HG03108 (cell line): Measurements from ENCODE around the gene TRIM66.

Experiments used
- ATAC-seq: cut with Tn5 transposase; IDR thresholded peaks from one replicate; pipeline ENCODE4 v1.9.1; 2021; ENCODE audit warnings: moderate library complexity; ENCODE audit not compliant: unreplicated experiment

Gene TRIM66, protein sequence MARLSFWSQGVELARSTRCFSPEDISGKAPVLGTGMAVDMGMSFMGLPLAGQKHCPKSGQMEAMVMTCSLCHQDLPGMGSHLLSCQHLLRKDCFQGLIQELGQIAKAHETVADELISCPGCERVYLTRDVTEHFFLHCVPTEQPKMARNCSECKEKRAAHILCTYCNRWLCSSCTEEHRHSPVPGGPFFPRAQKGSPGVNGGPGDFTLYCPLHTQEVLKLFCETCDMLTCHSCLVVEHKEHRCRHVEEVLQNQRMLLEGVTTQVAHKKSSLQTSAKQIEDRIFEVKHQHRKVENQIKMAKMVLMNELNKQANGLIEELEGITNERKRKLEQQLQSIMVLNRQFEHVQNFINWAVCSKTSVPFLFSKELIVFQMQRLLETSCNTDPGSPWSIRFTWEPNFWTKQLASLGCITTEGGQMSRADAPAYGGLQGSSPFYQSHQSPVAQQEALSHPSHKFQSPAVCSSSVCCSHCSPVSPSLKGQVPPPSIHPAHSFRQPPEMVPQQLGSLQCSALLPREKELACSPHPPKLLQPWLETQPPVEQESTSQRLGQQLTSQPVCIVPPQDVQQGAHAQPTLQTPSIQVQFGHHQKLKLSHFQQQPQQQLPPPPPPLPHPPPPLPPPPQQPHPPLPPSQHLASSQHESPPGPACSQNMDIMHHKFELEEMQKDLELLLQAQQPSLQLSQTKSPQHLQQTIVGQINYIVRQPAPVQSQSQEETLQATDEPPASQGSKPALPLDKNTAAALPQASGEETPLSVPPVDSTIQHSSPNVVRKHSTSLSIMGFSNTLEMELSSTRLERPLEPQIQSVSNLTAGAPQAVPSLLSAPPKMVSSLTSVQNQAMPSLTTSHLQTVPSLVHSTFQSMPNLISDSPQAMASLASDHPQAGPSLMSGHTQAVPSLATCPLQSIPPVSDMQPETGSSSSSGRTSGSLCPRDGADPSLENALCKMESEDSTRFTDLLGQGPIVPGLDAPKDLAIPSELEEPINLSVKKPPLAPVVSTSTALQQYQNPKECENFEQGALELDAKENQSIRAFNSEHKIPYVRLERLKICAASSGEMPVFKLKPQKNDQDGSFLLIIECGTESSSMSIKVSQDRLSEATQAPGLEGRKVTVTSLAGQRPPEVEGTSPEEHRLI (N-terminal part only)

DNA sequence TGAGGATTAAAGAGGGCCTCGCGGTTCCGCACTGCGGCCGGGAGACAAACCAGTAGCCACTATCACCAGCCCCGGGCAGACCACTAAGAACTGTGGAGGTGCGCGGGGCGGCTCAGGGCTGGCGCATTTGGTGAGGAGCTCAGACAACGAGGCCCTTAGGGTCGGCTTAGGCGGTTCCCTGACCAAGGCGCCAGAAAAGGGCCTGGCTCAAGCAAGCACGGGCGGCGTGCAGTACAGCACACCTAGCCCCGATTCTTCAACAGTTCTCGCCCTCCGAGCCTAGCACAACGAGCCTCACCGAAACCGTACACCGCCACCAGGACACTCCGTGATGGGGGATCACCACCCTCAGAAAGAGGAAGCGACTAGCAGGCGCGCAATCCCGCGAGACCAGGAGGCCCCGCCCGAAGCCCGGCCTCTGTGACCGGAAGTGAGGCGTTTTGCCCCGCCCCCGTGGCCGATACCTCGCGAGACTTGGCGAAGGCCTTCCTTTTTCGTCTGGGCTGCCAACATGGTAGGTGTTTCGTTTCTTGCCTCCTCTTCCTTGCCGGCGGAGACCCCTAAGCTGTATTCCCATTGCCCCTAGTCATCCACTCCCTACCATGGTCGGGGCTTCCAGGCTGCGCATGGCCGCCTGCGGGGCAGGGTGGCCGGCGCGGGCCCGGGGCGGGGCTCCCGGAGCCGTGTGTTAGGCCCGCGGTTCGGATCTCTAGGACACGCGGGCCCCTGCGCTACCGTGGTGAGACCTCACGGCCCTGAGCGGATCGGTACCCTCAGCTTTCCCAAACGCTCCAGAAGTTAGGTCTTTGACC is at the start of gene TRIM66, which contains the start of gene RPL27A:
Gene TRIM66, minus strand, starts transcription at position 363 of the 812 bp plus-strand sequence. CDS start 10,391 bp downstream, outside the sequence.
Gene RPL27A, plus strand, starts transcription at position 490 of the 812 bp plus-strand sequence. Its CDS starts 22 bp downstream, at position 512.
- ATAC-seq = peak; percentile 94

GRCh38 chr11:8731647-8732323 is 49.3 kb upstream of the TRIM66 start:
- ATAC-seq = no peak

GRCh38 chr11:8730697-8731020 is 48.2 kb upstream of the TRIM66 start:
- ATAC-seq = no peak

- no peak for ATAC-seq
Observed at GRCh38 chr11:8729837-8730696, 47.6 kb upstream of the TRIM66 start.

DNA sequence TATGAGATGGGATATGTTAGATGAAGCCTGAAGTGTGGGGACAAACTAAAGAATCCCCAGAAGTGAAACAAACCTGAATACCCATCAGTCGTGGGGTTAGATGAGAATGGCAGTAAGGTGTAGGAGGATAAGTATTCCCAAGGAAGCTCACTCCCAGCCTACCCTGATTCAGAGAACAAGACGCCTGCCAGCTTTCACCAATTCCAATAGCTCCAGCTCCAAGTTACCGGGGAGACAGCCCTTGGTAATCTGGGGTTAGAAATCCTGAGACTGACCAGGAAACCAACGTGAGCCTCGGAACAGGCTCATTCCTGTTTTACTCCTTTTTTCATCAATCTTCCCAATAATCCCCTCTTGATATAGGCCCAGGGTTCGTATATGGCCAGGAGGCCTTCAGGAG is 46.6 kb upstream of the TRIM66 start:
- ATAC-seq = no peak

DNA sequence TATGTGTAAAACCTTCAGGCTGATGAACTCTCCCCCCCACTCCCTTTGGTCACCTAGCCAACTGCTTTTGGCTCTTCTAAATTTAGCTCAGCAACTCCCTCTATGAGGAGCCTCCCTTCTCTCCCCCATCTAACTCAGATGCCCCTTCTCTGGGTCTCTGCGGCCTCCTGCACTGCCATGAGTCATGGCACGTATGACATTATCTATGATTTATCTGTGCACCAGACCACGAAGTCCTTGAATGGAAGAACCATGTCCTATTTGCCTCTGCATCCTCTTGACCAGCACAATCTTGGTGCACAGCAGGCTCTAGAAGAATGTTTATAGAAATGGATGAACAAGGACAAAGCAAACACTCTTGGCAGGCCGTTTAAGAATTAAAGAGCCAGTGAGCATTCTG is 46.1 kb upstream of the TRIM66 start:
- no peak for ATAC-seq

DNA sequence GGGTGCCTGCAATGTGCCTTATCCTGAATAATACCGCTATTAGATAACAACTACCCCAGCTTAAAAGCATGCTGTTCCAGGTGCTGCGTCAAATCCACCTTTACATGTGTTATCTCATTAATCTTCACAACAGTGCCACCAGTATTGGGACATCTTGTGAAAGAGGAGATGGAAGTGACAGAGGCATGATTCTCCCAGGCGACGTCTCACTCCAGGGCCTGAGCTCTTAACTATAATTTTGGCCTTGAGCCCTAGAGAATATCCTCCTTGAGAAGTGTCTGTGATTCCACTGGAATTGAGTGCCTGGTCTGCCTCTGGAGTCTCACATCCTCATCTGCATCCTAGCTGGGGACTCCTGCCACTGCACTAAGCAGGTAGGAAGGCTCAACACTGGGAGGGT is 43.9 kb upstream of the TRIM66 start:
- ATAC-seq = no peak

DNA sequence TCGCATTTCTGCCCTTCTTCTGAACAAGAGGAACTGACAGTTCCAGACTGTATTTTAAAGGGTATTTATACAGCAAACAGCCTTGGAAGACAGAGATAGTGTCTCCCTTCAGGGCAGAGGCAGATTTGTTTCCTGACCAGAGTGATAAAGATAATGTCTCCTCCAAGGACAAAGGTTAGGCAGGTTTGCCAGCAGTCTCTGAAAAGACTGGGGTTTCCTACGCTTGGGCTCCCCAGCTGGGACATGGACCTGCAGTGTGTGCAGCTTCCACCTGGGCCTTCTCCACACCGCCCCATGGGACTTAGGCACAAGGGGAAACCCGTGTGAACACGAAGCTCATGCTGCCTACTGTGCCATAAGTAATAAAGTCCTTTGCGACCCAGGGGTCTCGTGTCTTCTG is 42.2 kb upstream of the TRIM66 start:
- no peak for ATAC-seq

DNA sequence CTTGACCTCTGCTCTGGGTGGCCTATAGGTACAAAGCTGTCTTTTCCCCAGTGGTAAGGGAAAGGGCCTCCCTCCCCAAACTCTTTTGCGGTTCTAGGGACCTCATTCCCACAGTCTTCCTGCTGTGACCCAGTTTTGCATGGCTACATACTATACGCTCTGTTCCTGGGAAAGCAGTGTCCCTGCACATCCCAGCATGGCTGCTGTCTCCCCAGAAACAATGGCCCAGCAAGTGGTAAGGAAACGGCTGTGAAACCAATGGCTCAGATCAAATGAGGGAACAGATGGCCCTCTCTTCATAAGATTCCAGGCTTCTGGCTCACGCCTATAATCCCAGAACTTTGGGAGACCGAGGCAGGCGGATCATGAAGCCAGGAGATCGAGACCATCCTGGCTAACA is 41.2 kb upstream of the TRIM66 start:
- ATAC-seq = no peak

DNA sequence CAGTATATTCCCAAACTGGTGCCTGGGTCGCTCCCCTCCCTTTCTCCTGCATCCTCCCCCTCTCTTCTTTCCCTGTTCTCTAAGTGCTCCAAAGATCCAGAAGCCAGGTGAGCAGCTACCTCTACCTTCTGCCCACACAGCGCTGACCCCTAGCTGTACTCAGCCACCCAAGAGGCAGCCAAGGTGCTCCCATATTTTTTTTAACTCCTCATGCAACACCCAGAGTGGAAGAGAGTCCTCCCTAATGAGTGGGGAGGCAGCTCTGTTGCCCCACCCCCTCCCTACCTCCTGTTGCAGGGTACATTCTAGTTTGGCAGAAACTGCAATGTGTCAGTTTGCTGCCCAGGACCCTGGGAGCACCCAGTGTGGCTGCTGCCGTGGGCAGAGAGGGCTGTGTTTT is 40.3 kb upstream of the TRIM66 start:
- no peak for ATAC-seq

DNA sequence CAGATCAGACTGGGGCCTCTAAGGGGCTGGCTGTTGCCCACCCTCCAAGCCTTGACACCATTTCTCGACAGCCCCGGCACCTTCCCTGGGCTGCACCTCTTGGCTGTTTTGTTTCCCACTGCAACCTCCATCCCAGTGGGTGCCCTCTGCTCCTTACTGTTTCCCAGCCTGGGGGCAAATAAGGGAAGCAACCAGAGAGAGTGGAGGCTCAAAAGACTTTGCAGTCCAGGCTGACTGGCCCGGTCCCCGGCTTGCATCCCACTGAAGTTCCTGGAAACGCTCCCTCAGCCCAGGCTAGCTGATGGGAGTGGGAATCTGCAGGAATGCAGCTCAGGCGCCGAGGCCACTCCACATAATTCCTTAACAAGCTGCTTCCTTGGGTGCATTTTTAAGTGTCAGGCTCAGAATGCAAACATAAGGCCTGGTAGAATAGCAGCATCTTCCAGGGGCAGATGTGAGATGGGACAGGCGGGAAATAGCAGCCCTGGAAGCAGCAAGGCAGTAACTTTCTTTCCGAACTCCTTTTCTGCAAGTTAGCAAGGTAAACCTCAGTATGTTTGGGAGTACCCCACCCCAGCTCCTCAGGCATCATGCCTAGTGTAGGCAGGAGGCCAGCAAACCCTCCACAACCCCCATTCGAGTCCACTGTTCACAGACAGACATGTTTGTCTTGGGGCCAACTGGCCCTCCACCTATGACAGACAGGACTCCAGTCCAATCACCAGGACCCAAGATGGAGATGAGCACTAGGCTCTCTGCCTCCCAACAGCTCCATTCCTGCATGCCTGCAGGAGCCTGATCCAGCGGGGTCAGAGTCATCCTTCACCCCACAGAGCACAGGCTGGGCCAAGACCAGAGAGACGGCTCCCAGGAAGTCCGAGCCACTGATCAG is 39.4 kb upstream of the TRIM66 start:
- no peak for ATAC-seq

DNA sequence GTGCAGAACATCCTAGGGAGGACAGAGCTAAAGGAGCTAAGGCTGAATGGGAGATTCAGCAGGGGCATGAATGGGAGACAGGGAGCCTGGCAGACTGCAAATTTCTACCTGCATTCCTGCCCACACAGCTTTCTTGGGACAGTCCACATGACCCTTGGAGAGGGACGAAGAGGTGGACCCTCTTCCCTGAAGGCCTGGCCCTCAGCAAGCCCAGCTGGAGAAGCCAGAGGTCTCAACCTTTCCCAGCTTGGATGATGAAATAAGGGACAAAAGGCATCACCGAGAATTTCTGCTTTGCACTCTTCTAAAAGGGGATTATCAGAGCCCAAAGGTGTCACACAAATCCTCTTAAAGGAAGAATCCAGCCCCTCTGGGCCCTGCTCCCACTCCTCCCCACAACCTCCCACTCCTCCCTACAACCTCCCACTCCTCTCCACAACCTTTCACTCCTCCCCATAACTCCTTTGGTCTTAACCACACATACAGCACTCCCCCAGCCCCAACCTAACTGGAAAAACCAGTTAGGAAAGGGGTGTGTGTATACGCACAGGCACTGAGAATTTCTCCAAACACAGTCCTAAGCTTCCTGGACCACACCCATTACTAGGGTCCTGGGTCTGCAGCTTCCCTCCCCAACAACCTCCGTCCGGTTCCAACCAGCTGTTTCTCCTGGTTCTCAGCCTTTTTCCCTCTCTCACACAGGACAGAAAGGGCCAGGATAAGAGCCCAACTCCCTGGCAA is 38.6 kb upstream of the TRIM66 start:
- no peak for ATAC-seq

DNA sequence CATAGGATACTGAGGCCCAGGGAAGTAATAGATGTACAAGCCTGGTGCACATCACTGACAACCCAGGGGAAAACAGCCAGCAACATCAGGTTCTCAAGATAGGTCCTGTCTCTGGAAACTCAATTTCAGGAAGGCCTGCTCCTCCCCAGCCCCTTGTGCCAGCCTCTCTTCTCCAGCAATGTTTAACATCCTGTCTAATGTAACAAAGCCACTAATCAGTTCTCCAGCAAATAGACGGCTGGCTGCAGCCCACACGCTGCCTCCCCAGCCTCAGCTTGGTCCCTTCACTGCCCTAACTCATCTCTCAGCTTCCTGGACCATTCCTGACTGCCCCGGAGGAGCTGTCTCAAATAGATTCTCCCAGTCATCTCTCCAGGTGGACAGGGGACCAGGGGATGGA is 37.9 kb upstream of the TRIM66 start:
- no peak for ATAC-seq

DNA sequence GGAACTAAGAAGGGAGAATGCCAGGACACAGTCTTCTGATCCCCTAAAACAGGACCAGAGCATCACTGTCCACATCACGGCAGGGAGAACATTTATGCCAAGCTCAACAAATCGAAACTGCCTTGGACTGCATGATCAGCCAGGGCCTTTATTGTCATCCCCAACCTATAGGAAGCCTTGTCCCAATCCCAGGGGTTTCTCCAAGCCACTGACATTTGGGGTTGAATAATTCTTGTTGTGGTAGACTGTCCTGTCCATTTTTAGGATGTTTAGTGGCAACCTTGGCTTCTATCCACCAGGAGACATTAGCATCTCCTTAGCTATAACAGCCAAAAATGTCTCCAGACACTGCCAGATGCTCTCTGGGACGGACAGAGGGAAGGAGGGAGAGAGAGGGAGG is 37.3 kb upstream of the TRIM66 start:
- no peak for ATAC-seq

DNA sequence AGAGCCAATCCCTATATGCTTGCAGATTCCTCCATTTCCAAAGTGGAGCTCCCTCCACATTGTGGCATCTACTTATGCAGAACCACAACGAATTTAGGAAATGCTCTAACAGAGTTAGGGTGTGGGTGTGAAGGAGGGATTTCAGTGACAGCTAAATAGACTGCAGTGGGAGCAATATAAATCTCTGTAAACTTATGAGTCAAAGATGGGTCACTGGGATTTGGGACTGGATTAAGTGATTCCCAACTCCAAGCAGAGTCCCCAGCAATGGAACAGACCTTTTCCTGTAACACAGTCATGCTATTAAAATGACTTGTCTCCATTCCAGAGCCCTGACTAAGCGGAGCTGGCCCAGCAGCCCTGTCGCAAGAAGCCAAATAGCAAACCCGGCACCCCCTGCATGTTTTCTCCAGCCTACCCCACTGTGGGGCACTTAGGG is 36.8 kb upstream of the TRIM66 start:
- no peak for ATAC-seq

- ATAC-seq = no peak
Observed at GRCh38 chr11:8717876-8718753, 35.6 kb upstream of the TRIM66 start.

- no peak for ATAC-seq
Observed at GRCh38 chr11:8717544-8717875, 35.0 kb upstream of the TRIM66 start.
